HL-60 (cell line): ENCODE results near the gene CEP112.

ENCODE experiments used
- CTCF ChIP-seq: IDR thresholded peaks from one replicate; pipeline ENCODE4 v1.5.1; 2011; ENCODE audit warnings: low read length, control low read depth, inconsistent platforms; ENCODE audit not compliant: insufficient read depth
- POLR2AphosphoS5 ChIP-seq: IDR thresholded peaks from 2 replicates; pipeline ENCODE4 v1.6.1; 2012; ENCODE audit warnings: low read depth
- REST ChIP-seq: IDR thresholded peaks from 2 replicates; pipeline ENCODE4 v1.6.1; 2012; ENCODE audit warnings: low read depth; ENCODE audit not compliant: insufficient replicate concordance

GRCh38 chr17:65753348-65753747 is 438.6 kb downstream of the CEP112 start:
- no peak for TF ChIP-seq REST
- no peak for TF ChIP-seq CTCF
- no peak for TF ChIP-seq POLR2AphosphoS5
